Right cardiac atrium (tissue), 5 donors: ENCODE data around the gene GSE1. TPM values are rescaled to one million over a fixed set of nuclear protein-coding genes. Genes with fewer than 3 reads are reported as not detected.

ENCODE experiments used
- ATAC-seq, 2 donors: fragments of 200-7000 bp; cut with Tn5 transposase; one replicate each; pipeline versions ENCODE4 v1.8.0 to v1.9.1; 2020; ENCODE audit warnings: moderate library complexity in 2 of 2, mild to moderate bottlenecking in 1 of 2
- DNase-seq, 3 donors: peaks; one replicate each; pipeline ENCODE4 v3.0.0-alpha.2; 2020
- H3K27ac ChIP-seq: one replicate; pipeline ENCODE4 v1.5.1; 2013; ENCODE audit warnings: mild to moderate bottlenecking, low read length, control low read depth, moderate library complexity
- H3K27me3 ChIP-seq: one replicate; pipeline ENCODE4 v1.6.1; 2013; ENCODE audit not compliant: control insufficient read depth, insufficient read depth
- H3K4me1 ChIP-seq: one replicate; pipeline ENCODE4 v1.6.1; 2013; ENCODE audit warnings: low read length; ENCODE audit not compliant: control insufficient read depth, insufficient read depth
- H3K4me3 ChIP-seq: one replicate; pipeline ENCODE4 v1.5.1; 2013; ENCODE audit warnings: low read length, control low read depth
- H3K9me3 ChIP-seq: one replicate; pipeline ENCODE4 v1.6.1; 2013; ENCODE audit warnings: low read length; ENCODE audit not compliant: control insufficient read depth
- WGBS: extraction: QIAGEN DNeasy Blood & Tissue Kit; methylation state at CpG from one replicate; pipeline ENCODE4 v1.1.7; 2013; 5-methylcytosine and 5-hydroxymethylcytosine counted together
- intact Hi-C, 4 donors: fragments of 100-400 bp; cut with DNase I; formaldehyde crosslinking; loops; one replicate each; pipeline versions ENCODE4 v1.11.0 to v1.14.0; 2022 to 2023
- polyA plus RNA-seq: library from polyadenylated mRNA; stranded (reverse); fragments of 200-250 nt; gene quantifications from one replicate; pipeline ENCODE4 v1.2.3, GENCODE V29; 2013
- total RNA-seq, 4 donors: library from RNA; stranded (reverse); fragmentation: NEBNext Ultra II Directional; extraction: Animal tissue kit (Norgen Biotek cat#: 25700); gene quantifications; one replicate each; pipeline ENCODE4 v1.2.1, GENCODE V29; 2021
- donor health status: healthy with polysubstance abuse.
- donor health status: DM: no; HTN: yes; CAD: no.
- donor health status: DM: no; HTN: no; CAD: no.
- donor health status: DM: no; HTN: yes; CAD: no; lungs with severe emphysema.
- donor health status: DM: yes; HTN: yes; CAD: no.

GSE1 gene
- total and polyA plus RNA-seq, 5 donors, result 40.3 to 99.8 (median 87.6) TPM

DNA sequence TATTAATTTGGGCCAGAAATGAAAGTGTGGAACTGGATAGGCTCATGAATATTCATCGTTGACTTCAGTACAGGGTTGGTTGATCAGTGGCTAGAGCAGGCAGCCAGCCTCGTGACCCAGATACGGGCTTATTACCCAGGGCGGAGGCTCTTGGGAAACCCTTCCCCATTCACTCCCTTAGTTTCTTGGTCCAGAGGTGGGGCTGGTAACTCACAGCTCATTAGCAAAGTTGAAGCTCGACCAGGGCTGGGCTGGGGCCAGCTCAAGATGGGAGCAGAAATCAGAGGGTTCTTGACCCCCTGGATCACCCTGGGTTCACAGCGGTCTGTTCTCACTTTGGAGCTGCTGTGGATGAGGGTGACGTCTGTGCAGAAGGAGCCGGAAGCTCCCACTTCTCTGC, 44.6 kb upstream of the GSE1 start:
- no peaks in the 10 kb centered on the region for H3K9me3 ChIP-seq
- no peak overlapping the region for H3K4me3 ChIP-seq
- no peak overlapping the region for H3K27ac ChIP-seq
- no peak for ATAC-seq
- H3K27me3 ChIP-seq, result no peaks in the 10 kb centered on the region
- intact Hi-C loops, result loop anchor here in 1 of 4 donors (5.0 kb wide), 1 partner anchor 39 kb away; no protein-coding TSS in a partner anchor
- H3K4me1 ChIP-seq, result peaks cover 14% of the 10 kb centered on the region
- WGBS, result 80% methylated on average over 8 of the region's 8 CpGs
- peak; percentile 57 to 83 (median 80) for DNase-seq

GRCh38 chr16:85569039-85569614, 44.0 kb upstream of the GSE1 start:
- DNase-seq (no peak), ATAC-seq (no peak)
- Histone ChIP-seq H3K27me3 (no peaks in the 10 kb centered on the region), H3K4me3 (no peak overlapping the region), H3K27ac (no peak overlapping the region), H3K4me1 (peaks cover 11% of the 10 kb centered on the region), H3K9me3 (no peaks in the 10 kb centered on the region)
- 93% methylated on average over 11 of the region's 11 CpGs for WGBS
- intact Hi-C loops, result loop anchor here in 1 of 4 donors (5.0 kb wide), 1 partner anchor 38 kb away; no protein-coding TSS in a partner anchor

GRCh38 chr16:85569615-85570212, 43.4 kb upstream of the GSE1 start:
- peaks cover 17% of the 10 kb centered on the region for H3K4me1 ChIP-seq
- ATAC-seq, result no peak

GRCh38 chr16:85570213-85570734, 42.8 kb upstream of the GSE1 start:
- ATAC-seq (no peak), DNase-seq (no peak)
- H3K27me3 ChIP-seq, result no peaks in the 10 kb centered on the region
- H3K9me3 ChIP-seq, result no peaks in the 10 kb centered on the region
- WGBS, result 73% methylated on average over 13 of the region's 13 CpGs
- intact Hi-C loops, result no loop called here
- no peak overlapping the region for H3K27ac ChIP-seq
- peaks cover 20% of the 10 kb centered on the region for H3K4me1 ChIP-seq
- no peak overlapping the region for H3K4me3 ChIP-seq

More at GRCh38 chr16:85569615-85570212, 43.4 kb upstream of the GSE1 start:
- intact Hi-C loops, result loop anchor here in 1 of 4 donors (5.0 kb wide), 1 partner anchor 38 kb away; no protein-coding TSS in a partner anchor
- Histone ChIP-seq H3K4me3 (no peak overlapping the region), H3K27ac (no peak overlapping the region), H3K27me3 (no peaks in the 10 kb centered on the region), H3K9me3 (no peaks in the 10 kb centered on the region)
- WGBS, result 65% methylated on average over 20 of the region's 20 CpGs
- DNase-seq, result no peak

GRCh38 chr16:85570735-85571562, 42.2 kb upstream of the GSE1 start:
- 76% methylated on average over 24 of the region's 24 CpGs for WGBS
- no peak overlapping the region for H3K27ac ChIP-seq
- intact Hi-C loops, result no loop called here
- no peak overlapping the region for H3K4me3 ChIP-seq
- peaks cover 21% of the 10 kb centered on the region for H3K4me1 ChIP-seq
- ATAC-seq, result peak; percentile 8 to 38
- H3K9me3 ChIP-seq, result no peaks in the 10 kb centered on the region
- no peaks in the 10 kb centered on the region for H3K27me3 ChIP-seq
- DNase-seq, result peak; percentile 50 to 85 (median 84)

DNA sequence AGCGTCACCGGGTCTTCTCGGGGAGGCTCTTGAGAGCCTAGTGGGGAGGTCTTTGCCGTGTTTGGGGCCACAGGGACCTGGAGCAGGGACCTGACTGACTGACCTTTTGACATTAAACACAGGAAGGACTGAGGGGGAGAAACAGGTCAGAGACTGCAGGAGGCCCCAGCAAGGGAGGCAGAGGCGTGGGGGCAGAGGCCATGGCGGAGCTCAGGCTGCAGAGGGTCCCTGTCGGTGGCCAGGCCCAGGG, 41.6 kb upstream of the GSE1 start:
- Histone ChIP-seq H3K27ac (no peak overlapping the region), H3K4me1 (peaks cover 21% of the 10 kb centered on the region)

GRCh38 chr16:85571813-85572619, 41.1 kb upstream of the GSE1 start:
- Histone ChIP-seq H3K9me3 (no peaks in the 10 kb centered on the region), H3K27ac (no peak overlapping the region), H3K27me3 (no peaks in the 10 kb centered on the region), H3K4me1 (peaks cover 23% of the 10 kb centered on the region), H3K4me3 (no peak overlapping the region)
- WGBS, result 81% methylated on average over 10 of the region's 10 CpGs
- ATAC-seq, result no peak
- intact Hi-C loops, result no loop called here
- peak in 1 of 3 donors; percentile 45 for DNase-seq

More for the DNA sequence above, 41.6 kb upstream of the GSE1 start:
- Histone ChIP-seq H3K27me3 (no peaks in the 10 kb centered on the region), H3K9me3 (no peaks in the 10 kb centered on the region), H3K4me3 (no peak overlapping the region)
- intact Hi-C loops, result no loop called here
- WGBS, result 75% methylated on average over 7 of the region's 7 CpGs
- ATAC-seq, result no peak
- no peak for DNase-seq

DNA sequence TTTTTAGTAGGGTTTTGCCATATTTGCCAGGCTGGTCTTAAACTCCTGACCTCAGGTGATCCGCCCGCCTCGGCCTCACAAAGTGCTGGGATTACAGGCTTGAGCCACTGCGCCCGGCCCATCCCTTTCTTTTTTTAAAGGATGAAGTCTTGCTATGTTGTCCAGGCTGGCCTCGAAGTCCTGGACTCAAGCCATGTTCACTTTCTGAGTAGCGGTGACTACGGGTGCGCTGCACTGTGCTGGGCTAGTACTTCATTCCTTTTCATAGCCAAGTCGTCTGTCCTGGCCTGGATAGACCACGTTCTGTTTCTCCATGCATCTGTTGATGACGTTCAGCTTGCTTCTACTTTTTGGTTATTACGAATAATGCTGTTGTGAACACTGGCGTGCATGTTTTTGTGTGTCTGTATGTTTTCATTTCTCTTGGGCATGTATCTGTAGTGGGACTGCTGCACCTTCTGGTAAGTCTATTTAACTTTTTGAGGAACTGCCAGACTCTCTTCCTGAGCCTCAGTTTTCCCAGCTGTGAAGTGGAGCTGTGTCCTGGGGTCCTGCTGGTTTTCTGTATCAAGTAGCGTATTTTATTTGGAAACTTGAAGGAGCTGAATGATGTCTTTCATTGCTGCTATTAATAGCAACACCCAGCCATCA, 40.0 kb upstream of the GSE1 start:
- peaks cover 20% of the 10 kb centered on the region for H3K4me1 ChIP-seq
- ATAC-seq (no peak), DNase-seq (peak in 1 of 3 donors; percentile 39)
- intact Hi-C loops, result no loop called here
- H3K4me3 ChIP-seq, result no peak overlapping the region
- H3K27me3 ChIP-seq, result no peaks in the 10 kb centered on the region
- WGBS, result 73% methylated on average over 15 of the region's 15 CpGs
- H3K27ac ChIP-seq, result peak overlapping the region; percentile 79
- no peaks in the 10 kb centered on the region for H3K9me3 ChIP-seq

DNA sequence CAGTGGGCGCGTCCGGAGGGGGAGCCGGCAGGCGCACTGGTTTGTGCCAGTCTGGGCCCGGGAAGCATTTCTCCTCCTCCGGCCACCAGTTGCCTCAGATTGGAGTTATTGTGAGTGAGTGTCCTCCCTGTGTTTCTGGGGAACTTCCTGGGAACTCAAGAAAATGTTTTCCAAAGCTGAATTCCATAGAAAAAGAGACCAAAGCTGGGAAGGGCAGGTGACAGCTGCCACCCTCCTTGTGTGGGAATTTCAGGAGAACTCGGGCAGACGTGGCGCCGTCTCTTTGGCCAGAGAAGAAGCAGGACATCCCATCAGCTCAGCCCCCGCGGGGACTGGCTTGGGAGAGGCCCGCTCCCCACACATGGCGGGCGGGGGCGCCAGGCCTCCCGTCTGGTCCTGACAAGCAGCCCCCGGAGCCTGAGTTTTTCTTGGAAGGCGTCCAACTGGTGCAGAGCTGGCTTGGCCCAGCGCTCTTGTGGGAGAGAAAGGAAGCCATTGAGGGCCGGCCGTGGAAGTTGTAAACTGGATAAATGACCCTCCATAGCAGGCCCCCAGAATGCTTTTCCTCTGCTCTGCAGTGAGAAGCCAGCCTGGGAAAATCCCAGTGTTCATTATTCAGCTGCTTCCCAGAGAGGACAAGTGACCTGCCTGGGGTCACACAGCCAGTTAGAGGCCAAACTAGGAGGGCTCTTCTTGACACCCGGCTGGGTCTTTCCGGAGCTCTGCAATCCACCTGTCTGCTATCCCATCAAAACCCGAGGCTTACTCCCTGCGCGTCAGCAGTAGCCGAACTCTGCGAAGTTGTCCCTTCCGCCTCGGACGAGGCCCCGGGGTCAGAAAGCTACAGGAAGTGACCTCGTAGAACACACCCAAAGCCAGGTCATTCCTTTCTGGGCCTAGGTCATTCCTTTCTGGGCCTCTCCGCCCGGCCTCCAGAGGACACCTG, 39.2 kb upstream of the GSE1 start:
- peak; percentile 74 to 80 for ATAC-seq
- peaks cover 20% of the 10 kb centered on the region for H3K4me1 ChIP-seq
- WGBS, result 18% methylated on average over 37 of the region's 37 CpGs
- no peaks in the 10 kb centered on the region for H3K9me3 ChIP-seq
- peak overlapping the region; percentile 79 for H3K27ac ChIP-seq
- H3K4me3 ChIP-seq, result no peak overlapping the region
- no peaks in the 10 kb centered on the region for H3K27me3 ChIP-seq
- DNase-seq, result peak; percentile 86 to 95 (median 94)
- intact Hi-C loops, result no loop called here
